Measurements from ENCODE around the gene CDC73. TPM values are rescaled to one million over a fixed set of nuclear protein-coding genes. Genes with fewer than 3 reads are reported as not detected.
"Not testable (repeated sequence)": the region's sequence is repeated elsewhere in the genome, so short reads cannot be mapped to it uniquely, and the experiment has no call there.

The CDC73 gene
- total RNA-seq, 1 experiment from 2014 or later = 15.2 TPM

- in situ Hi-C loops (cut with HindIII; ENCODE audit: low sequenced_read_pairs) = no loop called here
- DNase-seq (ENCODE audit: low spot score) = no peak
These were observed 10.2 kb upstream of the CDC73 start for GRCh38 chr1:193111641-193112090.

DNA sequence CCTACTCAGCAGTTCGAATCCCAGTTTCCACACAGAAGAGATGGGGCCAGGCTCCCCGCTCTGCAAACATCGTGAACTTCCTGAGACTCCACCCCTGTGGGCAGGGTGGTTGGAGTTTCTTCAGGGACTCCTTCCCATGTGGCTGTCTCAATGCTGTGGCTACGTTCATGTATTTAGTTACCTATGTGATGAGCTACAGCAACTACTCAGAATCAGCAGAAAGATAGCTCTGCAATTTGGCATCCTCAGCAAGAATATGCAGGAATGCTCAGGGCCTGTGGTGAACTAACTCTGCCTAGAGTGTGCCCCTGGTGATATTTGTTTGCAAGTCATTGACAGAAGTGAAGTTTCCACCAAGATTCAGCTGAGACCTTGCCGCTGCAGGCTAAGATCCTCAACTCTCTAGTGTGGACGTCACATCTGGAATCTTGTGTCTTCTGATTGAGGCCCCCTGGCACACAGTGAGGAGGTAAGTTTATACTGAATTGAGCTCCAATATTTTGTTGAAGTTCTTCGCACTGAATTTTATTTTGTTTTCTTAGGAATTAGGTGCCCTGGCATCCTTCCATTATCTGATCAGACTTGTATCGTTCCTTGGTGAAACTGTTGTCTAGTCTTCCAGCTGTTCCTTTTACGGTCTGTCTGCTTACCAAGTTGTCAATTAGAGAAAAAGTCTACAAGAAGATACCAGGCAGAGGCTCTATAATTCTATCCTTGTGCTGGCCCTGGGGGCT lies 8.4 kb upstream of the CDC73 start:
- in situ Hi-C loops (cut with HindIII; ENCODE audit: low sequenced_read_pairs) = no loop called here
- DNase-seq (ENCODE audit: low spot score) = no peak

- in situ Hi-C loops (cut with HindIII; ENCODE audit: low sequenced_read_pairs) = no loop called here
These were observed 7.9 kb upstream of the CDC73 start for GRCh38 chr1:193113992-193114332.

GRCh38 chr1:193114485-193115095 lies 7.2 kb upstream of the CDC73 start:
- in situ Hi-C loops (cut with HindIII; ENCODE audit: low sequenced_read_pairs) = no loop called here
- DNase-seq (ENCODE audit: low spot score) = no peak

More at GRCh38 chr1:193113992-193114332, 7.9 kb upstream of the CDC73 start:
- DNase-seq (ENCODE audit: low spot score) = no peak

DNA sequence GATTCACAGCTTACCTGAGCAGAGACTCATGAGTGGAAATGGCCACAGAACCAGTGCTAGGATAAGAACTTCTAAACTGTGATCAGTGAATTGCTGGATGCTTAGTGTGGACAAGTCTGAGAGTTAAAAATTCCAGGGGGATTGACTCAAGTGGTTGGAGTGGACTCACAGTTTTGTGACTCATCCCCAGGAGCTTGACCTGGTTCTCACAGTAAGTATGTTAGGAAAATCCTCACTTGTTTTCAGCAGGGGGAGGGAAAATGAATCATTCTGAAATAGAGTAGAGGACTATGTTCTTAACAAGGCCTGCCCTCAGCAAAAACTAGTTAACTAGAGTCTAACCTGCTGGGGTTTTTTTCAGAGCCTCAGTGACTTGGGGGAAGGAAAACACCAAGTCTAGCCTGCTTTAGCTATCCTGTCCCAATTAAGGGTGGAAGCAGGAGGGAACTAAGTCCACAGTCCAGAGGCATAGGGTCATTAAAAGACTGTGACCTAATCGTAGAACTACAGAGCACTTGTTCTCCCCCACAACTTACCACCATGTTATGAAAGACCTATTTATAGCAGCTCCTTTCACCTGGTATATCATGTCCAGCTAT lies 6.1 kb upstream of the CDC73 start:
- in situ Hi-C loops (cut with HindIII; ENCODE audit: low sequenced_read_pairs) = no loop called here
- DNase-seq (ENCODE audit: low spot score) = no peak

DNA sequence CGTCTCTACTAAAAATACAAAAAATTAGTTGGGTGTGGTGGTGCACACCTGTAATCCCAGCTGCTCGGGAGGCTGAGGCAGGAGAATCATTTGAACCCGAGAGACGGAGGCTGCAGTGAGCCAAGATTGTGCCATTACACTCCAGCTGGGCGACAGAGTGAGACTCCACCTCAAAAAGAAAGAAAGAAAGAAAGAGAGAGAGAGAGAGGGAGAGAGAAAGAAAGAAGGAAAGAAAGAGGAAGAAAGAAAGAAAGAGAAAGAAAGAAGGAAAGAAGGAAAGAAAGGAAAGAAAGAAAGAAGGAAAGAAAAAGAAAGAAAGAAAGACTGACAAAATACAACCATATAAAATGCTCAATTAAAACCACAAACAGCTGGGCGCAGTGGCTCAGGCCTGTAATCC lies 4.7 kb upstream of the CDC73 start:
- DNase-seq (ENCODE audit: low spot score); in situ Hi-C loops (cut with HindIII; ENCODE audit: low sequenced_read_pairs): not testable (repeated sequence)

DNA sequence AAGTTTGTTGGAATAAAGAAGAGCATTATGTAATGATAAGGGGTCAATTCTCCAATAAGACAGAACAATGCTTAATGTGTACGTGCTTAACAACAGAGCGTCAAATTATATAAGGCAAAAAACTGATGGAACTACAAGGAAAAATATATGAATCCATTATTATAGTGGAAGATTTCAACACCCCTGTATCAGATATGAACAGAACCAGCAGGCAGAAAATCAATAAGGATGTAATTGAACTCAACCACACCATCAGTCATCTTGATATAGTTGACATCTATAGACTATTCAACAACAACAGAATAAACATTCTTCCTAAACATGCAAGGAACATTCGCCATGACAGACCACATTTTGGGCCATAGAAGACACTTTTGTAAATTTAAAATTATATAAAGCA lies 3.6 kb upstream of the CDC73 start:
- DNase-seq (ENCODE audit: low spot score) = no peak
- in situ Hi-C loops (cut with HindIII; ENCODE audit: low sequenced_read_pairs) = no loop called here

DNA sequence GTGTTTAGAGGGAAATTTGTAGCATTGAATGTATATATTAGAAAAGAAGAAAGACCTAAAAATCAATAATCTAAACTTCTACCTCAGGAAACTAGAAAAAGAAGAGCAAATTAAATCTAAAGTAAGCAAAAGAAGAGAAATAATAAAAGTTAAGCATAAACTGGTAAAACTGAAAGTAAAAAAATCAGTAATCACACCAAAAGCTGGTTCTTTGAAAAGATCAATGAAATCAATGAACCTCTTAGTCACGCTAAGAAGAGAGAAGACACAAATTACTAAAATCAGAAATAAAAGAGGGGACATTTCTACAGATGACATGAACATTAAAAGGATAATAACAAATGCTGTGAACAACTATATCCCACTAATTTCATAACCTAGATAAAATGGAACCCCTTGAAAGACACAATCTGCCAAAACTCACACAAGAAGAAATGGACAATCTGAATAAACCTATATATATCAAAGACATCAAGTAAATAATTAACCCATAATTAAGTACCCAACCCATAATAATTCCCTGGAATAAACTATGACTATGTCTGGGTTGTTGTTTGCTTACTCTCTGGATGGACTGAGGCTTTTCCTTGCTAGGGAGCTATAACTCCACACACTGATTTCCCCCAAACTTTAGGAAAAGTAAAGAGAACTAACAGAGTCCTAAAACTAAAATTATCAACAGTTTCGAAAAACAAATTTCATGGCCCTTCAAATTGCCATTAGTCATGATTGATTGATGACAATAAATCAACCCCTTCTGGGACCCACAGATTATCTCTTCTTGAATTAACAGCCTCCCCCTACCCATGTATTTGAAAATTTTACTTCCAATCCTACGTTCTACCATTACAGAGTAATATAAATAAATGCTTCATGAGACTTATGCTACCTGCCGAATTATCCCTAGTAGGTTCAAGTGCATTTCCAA lies 2.8 kb upstream of the CDC73 start:
- in situ Hi-C loops (cut with HindIII; ENCODE audit: low sequenced_read_pairs) = no loop called here
- no peak for DNase-seq (ENCODE audit: low spot score)

- in situ Hi-C loops (cut with HindIII; ENCODE audit: low sequenced_read_pairs) = no loop called here
- peak; percentile 24 for DNase-seq (ENCODE audit: low spot score)
These were observed 1.1 kb upstream of the CDC73 start for GRCh38 chr1:193120604-193121166.

- in situ Hi-C loops (cut with HindIII; ENCODE audit: low sequenced_read_pairs) = no loop called here
These were observed 1.9 kb downstream of the CDC73 start for GRCh38 chr1:193123751-193124150.

DNA sequence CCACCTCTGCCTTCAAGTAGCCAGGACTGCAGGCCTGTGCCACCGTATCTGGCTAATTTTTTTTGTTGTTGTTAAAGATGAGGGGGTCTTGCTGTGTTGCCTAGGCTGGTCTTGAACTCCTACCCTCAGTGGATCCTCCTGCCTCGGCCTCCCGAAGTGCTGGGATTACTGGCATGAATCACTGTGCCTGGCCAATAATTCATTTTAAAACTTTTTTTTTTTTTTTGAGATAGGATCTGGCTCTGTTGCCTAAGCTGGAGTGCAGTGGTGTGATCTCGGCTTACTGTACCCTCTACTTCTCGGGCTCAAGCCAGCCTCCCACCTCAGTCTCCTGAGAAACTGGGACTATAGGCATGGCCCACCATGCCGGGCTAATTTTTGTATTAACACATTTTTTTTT lies 3.5 kb downstream of the CDC73 start:
- in situ Hi-C loops (cut with HindIII; ENCODE audit: low sequenced_read_pairs) = no loop called here
- no peak for DNase-seq (ENCODE audit: low spot score)

More at GRCh38 chr1:193123751-193124150, 1.9 kb downstream of the CDC73 start:
- DNase-seq (ENCODE audit: low spot score) = no peak

- in situ Hi-C loops (cut with HindIII; ENCODE audit: low sequenced_read_pairs) = no loop called here
- DNase-seq (ENCODE audit: low spot score) = no peak
These were observed 9.5 kb downstream of the CDC73 start for GRCh38 chr1:193131266-193131860.

DNA sequence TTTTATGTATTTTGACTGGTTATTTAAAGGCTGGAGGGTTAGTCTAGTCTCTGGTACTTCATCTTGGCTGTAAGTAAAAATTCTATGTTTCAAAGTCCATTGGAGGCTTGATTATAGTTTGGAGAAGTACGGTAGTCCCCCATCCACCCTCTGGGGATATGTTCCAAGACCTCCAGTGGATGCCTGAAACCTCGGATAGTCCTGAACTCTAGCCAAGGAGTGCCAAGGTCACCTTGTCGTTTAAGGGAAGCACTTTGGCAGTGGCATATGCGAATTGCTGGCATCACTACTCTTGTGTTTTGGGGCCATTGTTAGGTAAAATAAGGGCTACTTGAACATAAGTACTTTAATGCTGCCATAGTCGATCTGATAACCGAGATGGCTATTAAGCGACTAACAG lies 18.4 kb downstream of the CDC73 start:
- in situ Hi-C loops (cut with HindIII; ENCODE audit: low sequenced_read_pairs) = no loop called here
- no peak for DNase-seq (ENCODE audit: low spot score)

DNA sequence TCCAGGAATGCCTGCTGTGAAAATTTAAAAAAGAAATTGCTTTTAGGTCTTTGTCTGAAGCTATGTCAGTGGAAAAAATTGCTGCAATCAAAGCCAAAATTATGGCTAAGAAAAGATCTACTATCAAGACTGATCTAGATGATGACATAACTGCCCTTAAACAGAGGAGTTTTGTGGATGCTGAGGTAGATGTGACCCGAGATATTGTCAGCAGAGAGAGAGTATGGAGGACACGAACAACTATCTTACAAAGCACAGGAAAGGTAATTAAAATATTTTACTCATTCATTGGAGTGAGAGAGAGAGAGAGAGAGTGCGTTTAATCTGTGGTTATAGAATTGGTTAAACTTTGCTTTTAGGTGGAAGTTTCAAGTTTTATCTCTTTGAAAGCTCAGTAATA lies 20.0 kb downstream of the CDC73 start:
- in situ Hi-C loops (cut with HindIII; ENCODE audit: low sequenced_read_pairs) = no loop called here
- DNase-seq (ENCODE audit: low spot score) = no peak

GRCh38 chr1:193142409-193142808 lies 20.6 kb downstream of the CDC73 start:
- no peak for DNase-seq (ENCODE audit: low spot score)
- in situ Hi-C loops (cut with HindIII; ENCODE audit: low sequenced_read_pairs) = no loop called here

DNA sequence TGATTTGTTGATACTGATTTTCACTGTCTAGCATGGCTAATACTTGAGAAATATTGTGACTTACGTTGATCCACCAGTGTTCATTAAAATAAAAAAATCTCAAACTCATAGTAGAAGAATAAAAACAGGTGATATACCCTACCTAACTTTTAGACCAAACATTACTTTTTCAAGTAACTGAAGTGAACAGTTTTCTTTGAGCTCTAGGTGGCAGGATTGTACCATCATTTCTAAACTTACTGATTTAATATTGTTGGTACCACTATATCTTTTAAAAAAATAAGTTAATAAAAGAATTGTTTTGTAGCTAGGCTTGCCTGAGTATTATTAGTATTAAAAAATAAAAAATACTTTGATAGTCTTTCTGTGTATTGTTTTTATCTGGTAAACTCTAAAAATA lies 21.5 kb downstream of the CDC73 start:
- in situ Hi-C loops (cut with HindIII; ENCODE audit: low sequenced_read_pairs) = no loop called here
- DNase-seq (ENCODE audit: low spot score) = peak; percentile 14

GRCh38 chr1:193144361-193144938 lies 22.6 kb downstream of the CDC73 start:
- in situ Hi-C loops (cut with HindIII; ENCODE audit: low sequenced_read_pairs) = no loop called here
- DNase-seq (ENCODE audit: low spot score) = no peak

GRCh38 chr1:193144999-193145398 lies 23.2 kb downstream of the CDC73 start:
- no peak for DNase-seq (ENCODE audit: low spot score)
- in situ Hi-C loops (cut with HindIII; ENCODE audit: low sequenced_read_pairs) = no loop called here

All from G401 (cell line).